ENCODE measurements around the gene FBXO34. TPM values are rescaled to one million over a fixed set of nuclear protein-coding genes. Genes with fewer than 3 reads are reported as not detected.
A peak's percentile ranks its signal among the peaks of the same experiment; 100 is the strongest.
"Not testable (repeated sequence)": the region's sequence is repeated elsewhere in the genome, so short reads cannot be mapped to it uniquely, and the experiment has no call there.

Gene FBXO34
- total RNA-seq, 4 donors from 2014 or later = 26.2 to 55.9 (median 40.7) TPM

DNA sequence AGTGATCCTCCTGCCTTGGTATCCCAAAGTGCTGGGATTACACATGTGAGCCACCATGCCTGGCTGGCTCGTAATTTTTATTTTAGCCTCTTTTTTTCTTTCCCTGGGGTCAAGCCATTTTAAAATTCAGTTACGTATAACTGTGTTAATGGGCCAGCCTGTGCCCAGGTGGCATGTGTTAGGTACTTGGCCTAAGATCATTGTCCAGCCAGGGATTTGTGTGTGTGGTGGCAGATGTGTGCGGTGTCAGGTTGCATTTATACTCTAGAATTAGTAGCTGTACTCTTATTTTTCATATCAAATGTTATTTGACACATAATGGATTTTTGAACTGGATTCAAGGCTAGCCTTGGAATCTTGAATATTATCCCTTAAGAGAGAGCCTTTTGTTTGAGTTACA, 69.3 kb downstream of the FBXO34 start:
- intact Hi-C loops (cut with DNase I; ENCODE audit: low total_unique reads) (no loop called here), in situ Hi-C loops (cut with MboI; ENCODE audit: low sequenced_read_pairs in 4 of 4) (no loop called here)
- DNase-seq = peak in 1 of 2 donors; percentile 38
- ATAC-seq = peak; percentile 63 to 76
- peaks cover 59 to 72% of the 10 kb centered on the region in 2 donors for H3K4me1 ChIP-seq
- no peaks in the 10 kb centered on the region for H3K27me3 ChIP-seq
- no peak for TF ChIP-seq POLR2A (IDR thresholded peaks at IDR 0.05)
- no peak overlapping the region for H3K4me3 ChIP-seq
- no peaks in the 10 kb centered on the region for H3K9me3 ChIP-seq
- peak overlapping the region; percentile 42 to 75 (median 66) for H3K27ac ChIP-seq
- no peaks in the 10 kb centered on the region for H3K36me3 ChIP-seq

DNA sequence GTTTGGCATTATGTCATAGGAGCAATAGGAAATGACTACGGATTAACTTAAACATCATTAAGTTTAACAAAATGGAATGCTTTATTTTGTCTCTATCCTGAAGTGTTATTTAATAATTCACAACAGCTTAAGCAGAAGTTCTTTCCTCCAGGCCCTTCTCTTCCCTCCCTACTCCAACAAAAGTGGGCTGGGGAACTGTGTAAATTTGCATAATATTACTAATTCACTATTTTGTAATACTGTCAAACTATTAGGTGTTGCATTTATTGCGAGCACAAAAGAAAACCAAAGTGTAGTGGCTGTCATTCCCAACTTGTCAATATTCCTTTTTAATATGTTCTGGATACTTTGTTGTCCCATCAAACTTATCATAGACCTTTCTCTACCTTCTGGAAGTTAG, 70.6 kb downstream of the FBXO34 start:
- DNase-seq (no peak), ATAC-seq (no peak)
- no peak overlapping the region for H3K4me3 ChIP-seq
- no peaks in the 10 kb centered on the region for H3K9me3 ChIP-seq
- intact Hi-C loops (cut with DNase I; ENCODE audit: low total_unique reads) = no loop called here
- peaks cover 68 to 76% of the 10 kb centered on the region in 2 donors for H3K4me1 ChIP-seq
- no peaks in the 10 kb centered on the region for H3K36me3 ChIP-seq
- TF ChIP-seq, protein P1, sequence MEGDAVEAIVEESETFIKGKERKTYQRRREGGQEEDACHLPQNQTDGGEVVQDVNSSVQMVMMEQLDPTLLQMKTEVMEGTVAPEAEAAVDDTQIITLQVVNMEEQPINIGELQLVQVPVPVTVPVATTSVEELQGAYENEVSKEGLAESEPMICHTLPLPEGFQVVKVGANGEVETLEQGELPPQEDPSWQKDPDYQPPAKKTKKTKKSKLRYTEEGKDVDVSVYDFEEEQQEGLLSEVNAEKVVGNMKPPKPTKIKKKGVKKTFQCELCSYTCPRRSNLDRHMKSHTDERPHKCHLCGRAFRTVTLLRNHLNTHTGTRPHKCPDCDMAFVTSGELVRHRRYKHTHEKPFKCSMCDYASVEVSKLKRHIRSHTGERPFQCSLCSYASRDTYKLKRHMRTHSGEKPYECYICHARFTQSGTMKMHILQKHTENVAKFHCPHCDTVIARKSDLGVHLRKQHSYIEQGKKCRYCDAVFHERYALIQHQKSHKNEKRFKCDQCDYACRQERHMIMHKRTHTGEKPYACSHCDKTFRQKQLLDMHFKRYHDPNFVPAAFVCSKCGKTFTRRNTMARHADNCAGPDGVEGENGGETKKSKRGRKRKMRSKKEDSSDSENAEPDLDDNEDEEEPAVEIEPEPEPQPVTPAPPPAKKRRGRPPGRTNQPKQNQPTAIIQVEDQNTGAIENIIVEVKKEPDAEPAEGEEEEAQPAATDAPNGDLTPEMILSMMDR (IDR thresholded peaks at IDR 0.05 in 4 of 5, conservative IDR thresholded peaks at IDR 0.05 in 1 of 5) = no peak
- no peak for TF ChIP-seq POLR2A (IDR thresholded peaks at IDR 0.05)
- H3K27ac ChIP-seq = peak overlapping the region in 2 of 4 donors; percentile 10 to 12
- no peaks in the 10 kb centered on the region for H3K27me3 ChIP-seq
- in situ Hi-C loops (cut with MboI; ENCODE audit: low sequenced_read_pairs in 4 of 4) = no loop called here

DNA sequence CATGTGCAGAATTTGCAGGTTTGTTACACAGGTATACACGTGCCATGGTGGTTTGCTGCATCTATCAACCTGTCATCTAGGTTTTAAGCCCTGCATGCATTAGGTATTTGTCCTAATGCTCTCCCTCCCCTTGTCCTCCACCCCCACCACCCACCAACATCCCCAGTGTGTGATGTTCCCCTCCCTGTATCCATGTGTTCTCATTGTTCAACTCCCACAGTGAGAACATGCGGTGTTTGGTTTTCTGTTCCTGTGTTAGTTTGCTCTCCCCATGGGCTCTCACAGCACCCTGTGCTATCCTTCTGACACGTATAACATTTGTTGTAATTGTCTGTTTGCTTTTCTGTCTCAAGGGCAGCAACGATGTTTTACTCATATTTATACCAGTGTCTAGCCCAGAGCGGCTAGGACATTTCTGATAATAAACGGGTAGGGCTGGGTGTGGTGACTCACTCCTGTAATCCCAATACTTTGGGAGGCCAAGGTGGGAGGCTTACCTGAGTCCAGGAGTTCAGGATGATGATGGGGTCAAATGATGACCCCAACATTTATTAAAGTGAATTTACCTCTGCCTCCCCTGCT, 73.5 kb downstream of the FBXO34 start:
- DNase-seq; in situ Hi-C loops (cut with MboI; ENCODE audit: low sequenced_read_pairs in 4 of 4); intact Hi-C loops (cut with DNase I; ENCODE audit: low total_unique reads); H3K36me3 ChIP-seq; H3K9me3 ChIP-seq; H3K27me3 ChIP-seq; ATAC-seq; H3K4me3 ChIP-seq: not testable (repeated sequence)
- Histone ChIP-seq H3K27ac (peak overlapping the region in 1 of 4 donors; percentile 38), H3K4me1 (peaks cover 77 to 80% of the 10 kb centered on the region in 2 donors)

DNA sequence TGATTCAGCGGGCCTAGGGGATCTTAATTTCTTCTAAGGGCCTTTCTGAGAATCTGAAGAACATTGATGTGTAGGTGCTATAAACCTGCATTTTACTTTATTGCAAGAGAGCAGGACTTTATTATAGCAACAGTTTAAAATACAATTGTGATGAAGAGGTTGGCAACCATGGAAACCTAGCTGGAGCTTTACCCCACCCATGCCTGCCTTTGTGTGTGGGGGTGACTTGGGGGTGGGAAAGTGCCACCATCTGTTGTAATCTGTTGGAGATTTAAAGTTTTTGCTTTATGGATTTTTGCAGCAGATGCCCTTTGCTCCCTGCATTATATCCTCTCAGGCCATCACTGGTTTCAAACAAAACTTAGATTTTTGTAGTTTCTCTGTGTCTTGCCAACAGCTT, 75.8 kb downstream of the FBXO34 start:
- no peak for TF ChIP-seq POLR2A (IDR thresholded peaks at IDR 0.05)
- TF ChIP-seq, protein P1 (IDR thresholded peaks at IDR 0.05 in 4 of 5, conservative IDR thresholded peaks at IDR 0.05 in 1 of 5) = no peak
- no peak for DNase-seq
- peaks cover 58 to 59% of the 10 kb centered on the region in 2 donors for H3K4me1 ChIP-seq
- peak overlapping the region in 3 of 4 donors; percentile 48 to 54 (median 51) for H3K27ac ChIP-seq
- H3K4me3 ChIP-seq = no peak overlapping the region
- intact Hi-C loops (cut with DNase I; ENCODE audit: low total_unique reads) (no loop called here), in situ Hi-C loops (cut with MboI; ENCODE audit: low sequenced_read_pairs in 4 of 4) (no loop called here)
- no peaks in the 10 kb centered on the region for H3K9me3 ChIP-seq
- ATAC-seq = no peak
- no peaks in the 10 kb centered on the region for H3K27me3 ChIP-seq
- H3K36me3 ChIP-seq = peaks cover 0 to 17% of the 10 kb centered on the region in 2 donors

DNA sequence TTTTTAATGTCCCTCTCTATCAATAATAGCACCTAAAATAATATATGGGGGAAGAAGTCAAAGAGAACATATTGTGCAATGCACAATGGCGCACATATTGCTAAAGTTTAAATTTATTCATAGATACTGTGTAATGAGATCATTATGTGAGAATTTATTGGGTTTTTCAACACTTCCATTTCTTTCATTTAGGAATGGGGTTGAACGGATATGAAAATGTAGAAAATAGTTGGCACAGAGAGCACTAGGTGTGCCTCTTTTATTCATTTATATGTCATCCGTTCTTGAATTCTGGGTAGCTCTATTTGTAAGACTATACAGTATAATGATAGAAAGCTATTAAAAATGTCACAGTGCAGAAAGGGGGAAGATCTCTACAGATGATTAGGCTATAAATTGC, 76.5 kb downstream of the FBXO34 start:
- peak overlapping the region in 3 of 4 donors; percentile 48 to 54 (median 51) for H3K27ac ChIP-seq
- in situ Hi-C loops (cut with MboI; ENCODE audit: low sequenced_read_pairs in 4 of 4) = no loop called here
- intact Hi-C loops (cut with DNase I; ENCODE audit: low total_unique reads) = no loop called here
- TF ChIP-seq POLR2A (IDR thresholded peaks at IDR 0.05) = no peak
- TF ChIP-seq, protein P1 (IDR thresholded peaks at IDR 0.05 in 4 of 5, conservative IDR thresholded peaks at IDR 0.05 in 1 of 5) = no peak
- no peaks in the 10 kb centered on the region for H3K27me3 ChIP-seq
- no peaks in the 10 kb centered on the region for H3K9me3 ChIP-seq
- DNase-seq = no peak
- peaks cover 0 to 24% of the 10 kb centered on the region in 2 donors for H3K36me3 ChIP-seq
- peaks cover 52 to 53% of the 10 kb centered on the region in 2 donors for H3K4me1 ChIP-seq
- H3K4me3 ChIP-seq = no peak overlapping the region
- ATAC-seq = no peak
